GM21723 (cell line): ENCODE data around the gene ATG4D.
"Not testable (repeated sequence)": the region's sequence is repeated elsewhere in the genome, so short reads cannot be mapped to it uniquely, and the experiment has no call there.

Source experiments
- ATAC-seq: cut with Tn5 transposase; IDR thresholded peaks from one replicate; pipeline ENCODE4 v1.9.1; 2021; ENCODE audit warnings: mild to moderate bottlenecking, moderate library complexity; ENCODE audit not compliant: unreplicated experiment

ATG4D gene

DNA sequence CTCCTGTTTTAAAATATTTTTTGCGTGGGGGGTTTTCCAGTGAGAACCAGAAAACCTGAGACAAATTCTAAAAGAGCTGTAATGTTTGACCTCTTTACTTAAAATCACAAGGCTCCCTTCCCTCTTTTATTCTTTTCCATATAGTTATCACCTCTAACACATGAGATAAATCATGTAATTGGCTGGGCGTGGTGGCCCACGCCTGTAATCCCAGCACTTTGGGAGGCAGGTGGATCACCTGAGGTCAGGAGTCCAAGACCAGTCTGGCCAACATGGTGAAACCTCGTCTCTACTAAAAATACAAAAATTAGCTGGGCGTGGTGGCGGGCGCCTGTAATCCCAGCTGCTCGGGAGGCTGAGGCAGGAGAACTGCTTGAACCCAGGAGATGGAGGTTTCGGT is 7.3 kb downstream of the ATG4D start:
- ATAC-seq: not testable (repeated sequence)

DNA sequence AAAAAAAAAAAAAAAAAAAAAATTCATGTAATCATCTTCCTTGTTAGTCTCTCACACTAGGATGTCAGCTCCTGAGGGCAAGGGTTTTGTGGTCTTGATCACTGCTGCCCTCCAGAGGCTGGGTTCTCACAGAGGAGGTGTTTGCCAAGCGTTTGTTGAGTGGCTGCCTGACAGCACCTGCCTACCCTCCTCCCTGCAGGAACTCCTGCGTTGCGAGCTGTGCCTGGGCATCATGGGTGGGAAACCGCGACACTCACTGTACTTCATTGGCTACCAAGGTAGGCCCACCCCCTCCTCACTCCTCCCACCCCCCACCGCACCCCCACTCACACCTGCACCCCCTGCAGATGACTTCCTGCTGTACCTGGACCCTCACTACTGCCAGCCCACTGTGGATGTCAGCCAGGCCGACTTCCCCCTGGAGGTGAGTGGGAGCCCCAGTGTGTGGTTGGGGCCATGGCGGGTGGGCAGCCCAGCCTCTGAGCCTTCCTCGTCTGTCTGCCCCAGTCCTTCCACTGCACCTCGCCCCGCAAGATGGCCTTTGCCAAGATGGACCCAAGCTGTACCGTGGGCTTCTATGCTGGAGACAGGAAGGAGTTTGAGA is 8.1 kb downstream of the ATG4D start:
- no peak for ATAC-seq

DNA sequence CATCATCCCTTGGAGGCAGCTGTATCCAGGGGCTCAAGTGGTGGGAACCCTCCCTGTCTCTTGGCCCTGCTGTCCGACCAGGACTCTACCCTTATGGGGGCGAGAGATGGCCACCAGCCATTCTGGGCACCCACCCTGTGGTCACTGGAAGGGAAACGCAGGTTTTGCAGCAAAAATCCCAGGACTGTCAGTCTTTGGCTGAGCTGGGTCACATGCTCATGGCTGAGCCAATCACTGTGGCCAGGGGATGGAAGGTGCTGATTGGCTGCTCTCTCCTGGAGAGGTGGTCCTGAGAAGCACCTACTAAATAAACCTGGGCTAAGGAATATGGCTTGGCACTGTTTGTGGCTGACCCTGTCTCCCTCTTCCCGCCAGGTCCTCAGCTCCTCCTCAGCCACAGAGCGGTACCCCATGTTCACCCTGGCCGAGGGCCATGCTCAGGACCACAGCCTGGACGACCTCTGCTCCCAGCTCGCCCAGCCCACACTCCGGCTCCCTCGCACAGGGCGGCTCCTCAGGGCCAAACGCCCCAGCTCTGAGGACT is 8.9 kb downstream of the ATG4D start:
- ATAC-seq: no peak

DNA sequence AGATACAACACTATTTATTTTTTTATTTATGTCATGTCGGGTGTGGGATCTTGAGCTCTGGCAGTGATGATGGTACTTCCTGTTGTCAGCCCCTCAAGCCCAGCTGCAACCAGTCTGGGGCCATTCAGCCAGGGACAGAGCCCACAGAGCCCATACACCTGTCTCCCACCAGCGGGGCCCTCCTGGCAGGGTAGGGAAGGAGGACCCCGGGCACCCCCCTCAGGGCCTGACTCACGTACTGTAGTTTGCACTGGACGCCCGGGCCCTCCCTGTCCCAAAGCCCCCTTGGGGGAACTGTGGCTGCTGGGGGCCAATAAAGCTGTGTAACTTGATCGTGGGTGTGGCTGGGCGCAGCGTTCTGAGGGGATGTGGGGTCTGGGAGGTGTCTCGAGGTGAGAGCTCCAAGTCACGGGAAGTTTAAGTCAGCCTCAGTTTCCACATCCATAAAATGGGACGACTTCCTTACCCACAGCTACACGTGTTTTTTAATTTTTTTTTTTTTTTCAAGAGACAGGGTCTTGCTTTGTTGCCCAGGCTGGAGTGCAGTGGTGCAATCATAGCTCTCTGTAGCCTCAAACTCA is 9.5 kb downstream of the ATG4D start:
- ATAC-seq: no peak

DNA sequence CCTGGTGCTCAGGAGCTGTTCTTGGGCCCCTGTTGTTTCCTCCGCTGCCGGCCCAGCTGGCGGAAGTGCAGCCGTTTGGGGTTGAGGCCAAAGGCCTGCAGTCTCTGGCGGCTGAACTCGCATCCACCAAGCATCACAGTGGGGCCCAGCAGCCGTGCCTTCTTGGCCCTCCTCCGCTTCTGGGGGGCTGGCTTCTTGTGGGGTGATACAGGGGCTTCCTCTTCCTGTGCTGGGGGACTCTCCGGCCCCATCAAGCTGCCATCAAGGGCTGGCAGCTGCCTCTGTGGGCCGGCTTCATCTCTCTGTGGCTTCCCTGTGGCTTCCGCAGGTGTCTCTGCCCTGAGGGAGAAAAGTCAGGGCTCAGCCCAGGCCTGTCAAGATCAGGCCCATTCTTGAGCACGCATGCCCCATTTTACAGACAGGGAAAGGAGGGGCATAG is 10.3 kb downstream of the ATG4D start:
- ATAC-seq: peak; percentile 64

DNA sequence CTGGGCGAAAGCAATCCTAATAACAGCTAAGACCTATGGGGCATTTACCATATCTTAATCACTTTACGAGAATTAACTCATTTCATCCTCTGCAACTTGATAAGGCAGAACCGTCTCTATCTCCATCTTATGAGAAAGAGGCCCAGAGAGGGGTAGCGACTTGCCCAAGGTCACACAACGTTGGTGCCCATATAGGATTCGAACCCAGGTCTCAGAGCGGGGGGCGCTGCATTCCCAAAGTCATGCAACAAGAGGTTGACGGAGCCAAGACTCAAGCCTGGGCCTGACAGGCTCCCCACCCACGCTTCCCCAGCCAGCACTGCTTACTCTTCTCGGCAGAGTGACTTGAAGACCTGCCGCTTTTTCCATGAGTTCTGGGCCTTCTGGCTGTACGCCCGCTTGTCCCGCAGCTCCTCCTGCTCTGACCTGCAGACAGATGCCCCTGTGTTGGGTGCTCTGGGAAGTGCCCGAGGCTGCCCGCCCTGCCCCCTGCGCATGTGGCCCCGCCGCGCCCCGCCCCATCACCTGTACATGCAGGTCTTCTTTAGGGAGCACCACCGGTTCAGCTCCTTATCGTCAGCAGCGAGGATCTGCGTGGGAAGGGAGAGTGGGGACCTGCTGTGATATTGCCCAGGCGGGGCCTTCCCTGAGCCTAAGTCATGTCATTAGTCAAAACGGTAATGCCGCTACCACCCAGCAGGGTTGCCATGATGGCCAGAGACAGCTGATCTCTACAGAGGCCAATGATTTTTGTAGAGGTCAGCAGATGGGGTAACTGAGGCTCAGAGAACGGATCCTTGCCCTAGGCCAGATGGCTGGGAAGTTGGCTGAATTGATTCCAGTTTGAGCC is 11.3 kb downstream of the ATG4D start:
- no peak for ATAC-seq

DNA sequence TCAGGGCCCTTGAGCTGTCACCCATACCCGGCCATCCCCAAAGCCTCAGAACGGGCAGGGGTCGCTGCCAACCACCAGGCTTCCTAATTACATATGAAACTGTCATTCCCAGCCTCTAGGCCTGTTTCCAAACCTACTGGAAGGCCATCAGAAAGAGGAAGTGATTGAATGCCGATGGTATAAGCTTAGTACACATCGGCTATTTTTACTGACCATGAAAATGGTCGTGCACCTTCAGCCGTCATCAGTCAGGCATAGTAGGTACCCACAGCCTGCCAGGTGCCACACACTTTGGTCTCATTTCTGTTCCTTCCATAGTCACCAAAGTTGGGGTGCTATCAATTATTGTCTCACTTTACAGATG is 11.9 kb downstream of the ATG4D start:
- no peak for ATAC-seq

DNA sequence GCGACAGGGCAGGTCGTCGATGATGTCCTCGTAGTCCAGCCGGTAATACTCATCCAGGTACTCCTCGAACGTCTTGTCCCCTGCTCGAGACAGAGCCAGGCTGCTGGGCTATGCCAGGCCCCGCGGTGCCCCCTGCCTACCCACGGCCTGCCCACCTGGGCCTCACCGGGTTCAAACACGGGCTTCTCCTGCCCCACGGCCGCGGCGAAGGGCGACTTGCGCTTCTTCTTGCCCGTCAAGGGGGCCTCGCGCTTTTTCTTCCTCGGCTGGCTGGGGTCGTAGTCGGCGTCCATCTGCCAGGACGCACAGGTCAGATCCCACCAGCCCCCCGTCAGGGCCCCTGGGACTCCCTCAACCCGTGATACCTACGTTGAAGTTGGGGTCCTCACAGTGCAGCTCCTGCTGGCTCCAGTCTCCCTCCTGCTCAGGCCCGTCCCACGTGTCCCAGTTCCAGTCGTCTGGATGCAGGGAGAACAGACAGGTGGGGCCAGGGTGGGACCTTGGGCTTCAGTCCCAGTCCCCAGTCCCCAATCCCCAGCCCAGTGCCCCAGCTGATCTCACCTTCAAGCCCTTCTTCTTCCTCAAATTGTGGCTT is 14.0 kb downstream of the ATG4D start:
- no peak for ATAC-seq

DNA sequence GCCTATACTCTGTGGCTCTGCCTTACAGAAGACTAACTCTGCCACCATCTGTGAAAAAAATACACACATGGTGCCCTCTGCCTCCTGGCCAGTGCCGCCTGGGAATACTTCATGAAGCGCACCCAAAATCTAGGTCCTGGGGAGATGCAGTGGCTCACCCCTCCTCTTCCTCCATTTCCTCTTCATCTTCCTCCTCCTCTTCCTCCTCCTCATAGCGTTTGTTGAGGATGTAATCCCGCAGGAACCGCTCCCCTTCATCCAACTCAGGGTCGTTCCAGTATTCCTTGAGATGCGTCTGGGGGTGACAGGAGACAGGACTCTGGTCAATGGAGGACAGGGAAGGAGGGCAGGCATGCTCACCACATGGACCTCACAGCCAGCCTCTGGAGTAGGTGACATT is 16.4 kb downstream of the ATG4D start:
- ATAC-seq: no peak

DNA sequence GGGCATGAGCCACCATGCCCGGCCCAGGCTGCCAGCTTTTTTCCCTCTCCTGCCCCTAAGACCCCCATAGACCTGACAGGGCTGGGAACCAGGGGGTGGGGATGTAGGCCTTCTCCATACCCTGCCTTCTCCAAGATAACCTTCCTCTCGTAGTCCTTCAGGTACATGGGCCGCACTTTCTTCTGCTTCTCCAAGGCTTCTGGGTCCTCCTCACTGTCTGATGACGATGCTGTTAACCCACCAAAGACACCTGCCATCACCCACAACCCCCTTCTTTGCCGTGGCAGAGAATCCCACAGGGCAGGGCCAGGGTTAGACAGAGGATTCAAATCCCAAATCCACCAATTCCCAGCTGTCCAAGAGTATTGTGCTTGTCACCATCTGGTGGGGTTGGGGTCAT is 18.9 kb downstream of the ATG4D start:
- no peak for ATAC-seq

DNA sequence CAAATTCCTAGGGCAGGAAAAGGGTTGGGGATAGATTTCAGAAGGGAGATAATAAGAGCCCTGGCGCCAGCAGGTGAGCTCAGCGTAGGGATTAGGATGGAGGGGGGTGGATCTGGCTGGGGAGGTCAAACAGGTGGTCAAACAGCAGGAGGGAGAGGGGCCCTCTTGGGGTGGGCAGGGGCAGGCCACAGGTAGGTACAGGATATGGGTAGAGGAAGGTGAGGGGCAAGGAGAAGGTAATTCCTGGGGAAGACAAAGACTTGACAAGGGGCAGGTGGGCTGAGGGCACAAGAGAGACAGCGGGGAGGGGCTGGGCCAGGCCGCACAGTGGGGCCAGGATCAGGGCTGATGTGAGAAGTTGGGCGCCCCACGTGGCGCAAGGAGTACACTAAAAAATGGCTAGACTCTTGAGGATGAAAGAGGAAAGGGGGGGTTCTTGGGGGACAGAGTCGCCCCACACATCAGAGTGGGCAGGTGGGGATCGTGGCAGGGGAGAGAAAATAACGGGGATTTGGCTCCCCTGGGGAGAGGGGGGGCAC is 21.4 kb downstream of the ATG4D start:
- no peak for ATAC-seq

DNA sequence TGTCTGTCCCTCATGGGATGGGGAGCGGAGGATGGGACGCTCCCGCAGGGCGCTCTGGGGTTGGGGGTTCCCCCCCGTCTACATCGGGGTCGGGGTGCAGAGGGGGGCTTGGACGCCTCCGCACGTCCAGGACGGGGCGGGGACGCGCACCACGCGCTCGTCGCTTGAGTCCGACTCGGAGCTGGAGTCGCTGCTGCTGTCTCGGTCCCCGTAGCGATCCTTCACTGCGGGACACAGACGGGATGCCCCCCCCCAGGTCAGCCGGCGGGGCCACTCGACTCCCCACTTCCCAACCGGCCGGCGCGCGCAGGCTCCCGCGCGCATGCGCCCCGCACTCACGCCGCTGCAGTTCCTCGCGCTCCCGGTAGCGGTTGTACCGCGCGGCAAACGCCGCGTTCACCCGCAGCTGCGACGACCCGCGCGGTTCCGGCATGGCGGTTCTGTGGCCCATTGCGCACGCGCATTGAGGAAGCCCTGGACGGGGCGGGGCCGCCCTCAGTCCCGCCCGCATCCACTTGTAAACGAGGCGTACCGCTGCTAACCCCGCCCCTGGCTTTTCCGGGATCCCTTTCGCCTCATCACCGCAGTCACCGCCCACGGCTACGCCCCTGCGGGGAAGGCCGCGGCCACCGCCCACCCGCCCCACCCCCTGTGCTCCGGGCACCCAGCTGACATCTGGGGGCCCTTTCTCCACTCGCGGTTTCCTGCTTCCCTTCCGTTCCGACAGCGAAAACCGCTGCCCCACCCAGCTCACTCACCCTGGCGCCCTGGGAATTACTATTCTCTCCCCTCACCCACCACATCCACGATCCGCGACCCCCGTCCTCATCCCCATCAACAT is 22.1 kb downstream of the ATG4D start, which contains the start of gene KRI1:
TSS of gene KRI1 (minus strand) at position 444 of the 841 bp plus-strand sequence. CDS start at position 433, 11 bp downstream.
- peak; percentile 38 for ATAC-seq

DNA sequence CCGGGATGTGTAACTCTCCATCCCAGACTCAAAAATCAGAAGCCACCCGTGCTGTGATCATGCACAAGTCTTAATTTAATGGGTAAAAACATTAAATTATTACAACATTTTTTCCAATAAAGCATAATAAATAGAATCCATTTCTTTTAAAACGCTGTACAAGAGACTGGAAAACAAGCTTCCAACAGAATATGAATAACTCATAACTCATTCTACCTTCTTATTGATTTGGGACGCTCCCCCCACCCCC is 22.6 kb downstream of the ATG4D start:
- no peak for ATAC-seq

DNA sequence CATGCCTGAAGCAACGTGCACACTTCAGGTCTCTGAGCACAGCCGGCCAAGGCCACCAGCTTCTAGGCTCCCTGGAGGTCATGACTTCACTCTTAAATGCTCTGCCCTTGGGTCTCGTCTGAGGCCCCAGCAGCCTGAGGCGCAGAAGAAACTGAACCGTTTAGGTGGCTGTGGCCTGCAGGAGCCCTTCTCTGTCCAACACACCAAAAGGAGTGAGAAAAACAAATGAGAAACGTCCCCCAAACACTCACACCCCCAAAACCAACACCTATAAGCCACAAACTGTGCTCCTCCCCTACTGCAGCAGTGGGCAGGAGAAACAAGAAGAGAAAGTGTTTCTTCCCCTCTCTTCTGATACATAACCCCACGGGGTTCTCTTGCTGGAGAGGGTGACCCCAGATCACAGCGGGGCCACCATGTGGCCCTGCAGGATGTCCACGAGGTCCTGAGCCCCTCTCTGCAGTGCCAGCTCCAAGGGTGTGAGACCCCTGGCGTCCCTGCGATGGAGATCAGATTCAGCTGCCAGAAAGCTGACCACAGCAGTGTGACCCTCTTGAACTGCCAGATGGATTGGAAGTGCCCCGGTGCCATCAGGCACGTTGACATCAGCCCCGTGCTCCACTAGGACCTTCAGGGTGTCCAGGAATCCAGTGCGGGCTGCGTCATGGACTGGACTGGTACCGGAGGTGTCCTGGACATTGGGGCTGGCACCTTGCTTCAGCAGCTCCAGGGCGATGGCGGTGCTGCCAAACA is 23.1 kb downstream of the ATG4D start:
- peak; percentile 21 for ATAC-seq

DNA sequence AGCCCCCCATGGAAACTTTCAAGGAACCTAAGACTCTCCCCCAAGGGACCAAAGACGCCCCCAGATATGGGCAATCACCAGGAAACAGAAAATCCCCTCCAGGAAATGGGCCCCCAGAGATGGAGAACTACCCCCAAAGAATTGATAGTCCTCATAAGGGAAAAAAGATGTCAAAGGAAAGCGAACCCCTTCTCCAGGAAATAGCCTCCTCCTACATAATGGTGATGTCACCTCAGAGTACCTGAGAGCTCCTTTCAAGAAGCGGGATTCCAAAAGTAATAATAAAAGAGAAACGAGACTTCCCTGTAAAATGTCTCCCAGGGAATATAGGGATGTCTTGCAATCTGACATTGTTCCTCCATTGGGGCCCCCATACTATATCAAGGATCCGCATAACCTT is 24.0 kb downstream of the ATG4D start:
- ATAC-seq: no peak

DNA sequence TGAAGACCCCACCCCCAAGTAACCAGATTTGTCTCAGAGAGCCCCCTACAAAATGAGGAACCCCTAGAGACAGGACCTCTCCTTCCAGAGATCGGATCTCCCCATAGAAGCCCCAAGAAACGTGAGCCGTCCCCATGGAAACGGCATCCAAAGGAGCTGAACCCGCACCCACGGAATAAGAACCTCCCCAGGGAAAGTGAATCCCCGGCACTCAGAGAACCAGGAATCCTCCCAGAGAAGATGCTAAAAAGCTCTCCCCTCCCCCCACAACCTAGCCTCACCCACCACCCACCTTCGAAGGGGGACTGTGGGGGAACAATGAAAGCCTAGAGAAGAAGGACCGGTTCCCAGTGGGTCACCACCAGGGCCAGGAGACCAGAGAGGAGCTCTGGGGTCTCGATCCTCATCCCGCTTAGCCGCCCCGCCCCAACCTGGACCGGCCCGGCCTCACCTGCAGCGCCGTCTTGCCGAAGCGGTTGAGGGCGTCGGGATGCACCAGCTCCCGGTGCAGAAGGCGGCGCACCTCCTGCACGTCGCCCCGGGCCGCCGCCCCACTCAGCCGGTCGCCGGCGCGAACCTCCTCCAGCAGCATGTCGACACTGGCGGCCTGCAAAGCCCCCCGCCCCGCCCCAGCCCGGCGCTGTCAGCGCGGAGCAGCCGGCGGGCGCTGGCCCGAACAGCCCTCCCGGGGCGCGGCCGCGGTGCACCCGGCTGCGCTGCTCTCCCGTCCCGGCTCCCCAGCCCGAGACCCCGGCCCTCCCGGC is 24.5 kb downstream of the ATG4D start:
- ATAC-seq: peak; percentile 9

DNA sequence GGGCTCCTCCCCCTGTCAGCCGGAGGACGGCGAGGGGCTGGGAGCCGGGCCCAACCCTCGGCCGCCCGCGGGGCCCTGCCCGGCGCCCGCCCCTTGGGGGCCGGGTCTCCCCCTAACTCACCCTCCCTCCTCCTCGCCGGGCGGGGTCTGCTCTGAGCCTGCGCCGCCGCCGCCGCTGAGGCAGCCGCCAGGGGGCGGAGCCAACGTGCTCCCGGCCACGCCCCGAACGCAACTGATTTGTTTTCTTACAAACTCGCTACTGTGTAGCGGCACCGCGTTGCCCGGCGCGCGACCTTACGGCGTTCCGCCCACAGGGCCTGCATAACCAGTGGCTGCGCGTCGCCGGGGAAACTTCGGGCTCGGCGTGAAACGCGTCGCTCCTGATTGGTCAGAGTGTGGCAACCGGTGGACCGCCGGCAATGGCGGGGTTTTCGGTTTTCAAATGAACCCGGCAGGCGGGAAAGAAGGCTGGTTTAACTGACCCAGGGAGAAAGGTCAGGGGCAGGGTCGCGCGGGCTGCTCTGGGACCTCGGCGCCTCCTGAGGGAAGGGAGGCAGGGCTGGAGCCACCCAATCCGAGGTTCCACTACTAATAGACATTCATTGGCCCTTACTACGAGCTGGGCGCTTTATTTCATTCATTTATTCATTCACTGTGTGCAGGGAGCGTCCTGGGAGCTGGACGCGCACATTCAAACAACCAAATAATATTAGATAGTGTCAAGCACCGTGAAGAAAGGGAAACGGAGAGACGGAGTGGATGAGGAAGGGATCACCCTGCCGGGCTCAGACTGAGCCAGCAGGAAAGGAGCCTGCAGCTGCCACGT is 25.3 kb downstream of the ATG4D start, which contains the start of gene CDKN2D:
TSS of gene CDKN2D (minus strand) at position 154 of the 826 bp plus-strand sequence. CDS start 326 bp downstream, outside the sequence.
- peak; percentile 61 for ATAC-seq

DNA sequence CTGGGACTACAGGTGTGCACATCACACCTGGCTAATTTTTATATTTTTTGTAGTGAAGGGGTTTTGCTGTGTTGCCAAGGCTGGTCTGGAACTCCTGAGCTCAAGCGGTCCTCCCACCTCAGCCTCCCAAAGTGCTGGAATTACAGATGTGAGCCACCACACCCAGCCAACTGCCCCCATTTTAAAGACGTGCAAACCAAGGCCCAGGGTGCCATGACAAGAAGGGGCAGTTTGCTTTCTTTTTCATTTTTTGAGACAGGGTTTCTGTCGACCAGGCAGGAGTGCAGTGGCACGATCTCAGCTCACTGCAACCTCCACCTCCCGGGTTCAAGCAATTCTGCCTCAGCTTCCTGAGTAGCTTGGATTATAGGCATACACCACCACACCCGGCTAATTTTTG is 30.1 kb downstream of the ATG4D start:
- not testable (repeated sequence) for ATAC-seq
